Activated CD8-positive, alpha-beta memory T cell treated with anti-CD3 and anti-CD28 coated beads for 24 hours (primary cell): Measurements from ENCODE around the gene PTPRE.

Source experiments
- DNase-seq: peaks from one replicate; pipeline ENCODE4 v3.0.0-alpha.2; 2020

The PTPRE gene

DNA sequence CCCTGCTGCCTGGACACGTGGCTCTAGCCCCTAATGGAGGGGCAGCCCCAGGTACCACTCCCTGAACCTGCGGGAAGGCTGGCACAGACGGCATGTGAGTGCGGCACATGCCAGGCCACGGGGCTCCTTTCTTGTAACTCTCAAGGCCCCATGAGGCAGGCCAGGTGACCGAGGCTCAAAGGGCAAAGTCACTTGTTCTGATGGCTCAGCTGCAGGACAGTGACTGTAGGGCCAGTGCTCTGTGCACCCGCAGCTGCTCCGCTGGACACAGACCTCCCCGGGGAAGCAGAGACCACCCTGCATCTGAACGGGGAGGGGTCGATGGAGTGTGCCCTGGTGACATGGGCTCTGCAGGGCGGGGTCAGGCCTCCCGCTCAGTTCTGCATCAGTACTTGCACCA lies 55.3 kb downstream of the PTPRE start:
- DNase-seq: no peak

DNA sequence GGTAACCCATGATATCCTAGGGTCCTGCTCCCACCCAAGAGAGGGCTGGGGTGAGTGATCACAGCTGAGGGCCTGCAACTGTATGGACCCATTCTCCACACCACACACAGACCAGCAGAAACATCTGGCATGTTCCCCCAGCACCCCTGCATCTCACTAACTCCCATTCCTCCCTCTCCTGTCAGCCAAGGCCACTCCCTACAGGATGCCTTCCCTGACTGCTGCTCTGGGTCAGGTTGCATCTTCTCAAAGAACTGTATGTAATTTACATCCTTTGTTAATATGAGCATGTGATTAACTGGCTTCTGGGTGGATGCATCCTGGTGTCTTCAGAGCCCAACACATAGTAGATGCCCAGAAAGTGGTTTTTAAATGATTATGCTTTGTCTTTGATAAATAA lies 56.2 kb downstream of the PTPRE start:
- DNase-seq: no peak

DNA sequence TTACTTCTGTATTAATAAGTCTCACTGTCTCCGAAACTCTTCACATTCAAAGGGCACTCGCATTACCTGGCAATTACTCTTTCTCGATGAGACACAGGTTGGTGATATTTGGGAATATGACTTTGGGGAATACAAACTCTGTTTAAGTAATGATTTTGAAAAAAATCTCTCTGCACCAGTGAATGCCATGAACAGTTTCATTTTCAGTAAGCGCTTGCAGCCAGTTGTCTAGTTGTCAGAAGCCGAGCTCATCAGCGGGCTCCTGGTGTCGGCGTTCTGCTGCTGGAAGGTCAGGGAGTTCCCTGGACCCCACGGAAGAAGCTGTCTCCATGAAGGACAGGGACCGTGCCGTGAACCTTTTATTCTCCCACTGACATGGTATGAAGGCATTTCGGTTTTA lies 57.7 kb downstream of the PTPRE start:
- no peak for DNase-seq

DNA sequence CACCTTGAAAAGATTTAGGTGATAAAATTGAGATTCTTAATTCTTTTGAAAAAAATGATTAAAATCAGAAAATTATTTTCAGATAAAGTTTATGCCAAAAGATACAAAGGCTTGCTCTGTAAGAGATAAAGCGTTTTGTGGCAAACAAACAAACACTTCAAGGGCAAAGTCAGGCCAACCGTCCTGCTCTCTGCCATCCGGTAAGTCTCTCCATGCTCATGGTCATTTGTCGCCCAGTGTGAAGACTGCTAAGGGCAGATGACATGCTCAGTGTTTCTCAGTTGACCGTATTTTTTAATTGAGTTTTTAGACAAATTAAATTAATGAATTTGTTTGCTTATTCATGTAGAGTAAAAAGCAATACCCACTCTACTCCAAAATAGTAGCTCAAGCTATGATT lies 60.0 kb downstream of the PTPRE start:
- no peak for DNase-seq

DNA sequence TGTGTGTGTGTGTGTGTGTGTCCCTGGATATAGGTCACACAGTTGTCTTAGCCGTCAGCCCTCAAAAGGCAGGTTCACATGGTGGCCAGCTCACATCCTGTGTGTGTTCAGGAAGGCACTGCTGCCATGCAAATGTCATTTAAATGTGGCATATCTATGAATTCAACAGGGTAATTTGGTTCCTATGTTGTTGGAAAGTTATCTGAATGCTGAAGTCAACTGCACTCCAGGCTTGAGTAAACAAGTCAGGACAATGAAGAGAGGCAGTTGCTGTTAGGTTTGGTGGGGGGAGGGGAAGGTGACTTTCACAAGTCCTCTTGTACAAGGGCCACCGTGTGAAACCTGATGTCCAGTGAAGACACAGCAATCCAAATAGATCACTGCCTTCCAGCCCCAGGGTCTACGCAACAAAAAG lies 61.1 kb downstream of the PTPRE start:
- no peak for DNase-seq

DNA sequence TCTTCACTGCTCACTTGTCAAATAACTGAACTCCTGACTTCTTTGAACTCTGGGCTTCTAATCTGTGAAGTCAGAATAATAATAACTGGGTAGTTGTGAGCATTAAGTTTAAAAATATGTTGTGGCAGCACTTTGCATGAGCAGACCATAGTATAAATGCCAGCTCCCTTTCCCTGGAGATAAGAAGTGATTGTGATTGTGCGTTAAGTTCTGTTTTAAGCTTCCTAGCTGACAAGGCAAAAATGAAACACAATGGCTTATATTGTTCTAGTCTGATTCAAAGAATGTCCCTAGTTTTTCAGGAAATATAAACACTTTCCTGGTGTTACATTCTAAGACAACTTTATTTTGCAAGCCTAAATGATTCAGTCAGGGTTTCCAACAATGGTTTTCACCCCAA lies 61.8 kb downstream of the PTPRE start:
- DNase-seq: no peak

DNA sequence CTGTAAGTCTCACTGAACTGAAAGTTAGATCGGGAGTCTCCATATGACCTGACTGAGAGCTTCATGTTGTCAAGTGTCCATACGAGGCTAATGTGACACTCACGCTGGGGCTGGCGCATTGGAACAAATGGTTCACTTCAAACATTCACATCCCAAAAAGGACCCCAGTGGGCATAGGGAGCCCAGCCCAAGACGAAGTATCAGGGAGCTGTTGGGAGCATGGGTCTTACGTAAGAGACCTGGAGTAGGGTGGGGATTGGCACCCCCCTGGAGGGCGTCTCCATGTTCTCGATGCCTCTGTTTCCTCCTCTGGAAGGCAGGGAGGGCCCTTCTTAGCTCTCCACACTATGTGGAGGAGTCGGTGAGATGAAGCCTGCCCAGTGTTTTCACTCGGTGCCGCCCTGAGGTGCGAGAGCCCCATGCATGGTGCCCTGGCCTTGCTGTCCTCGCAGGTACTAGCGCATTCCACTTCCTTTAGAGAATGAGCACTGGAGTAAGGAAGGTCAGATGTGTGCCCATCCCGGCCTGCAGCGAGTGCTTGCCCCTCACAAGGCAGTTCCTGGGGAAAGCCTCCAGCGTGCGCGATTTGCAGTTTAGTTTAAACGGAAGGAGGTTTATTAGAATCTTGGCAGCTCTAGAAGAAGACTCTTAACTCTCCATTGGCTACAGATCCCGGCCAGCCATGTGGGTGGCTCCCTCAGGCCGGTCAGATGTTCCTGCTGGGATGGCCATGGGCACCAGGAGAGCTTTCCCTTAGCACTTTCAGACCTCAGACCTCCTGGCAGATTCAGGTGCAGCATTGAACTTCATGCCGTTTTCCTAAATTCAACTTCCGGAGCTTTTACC lies 64.4 kb downstream of the PTPRE start:
- DNase-seq: no peak

DNA sequence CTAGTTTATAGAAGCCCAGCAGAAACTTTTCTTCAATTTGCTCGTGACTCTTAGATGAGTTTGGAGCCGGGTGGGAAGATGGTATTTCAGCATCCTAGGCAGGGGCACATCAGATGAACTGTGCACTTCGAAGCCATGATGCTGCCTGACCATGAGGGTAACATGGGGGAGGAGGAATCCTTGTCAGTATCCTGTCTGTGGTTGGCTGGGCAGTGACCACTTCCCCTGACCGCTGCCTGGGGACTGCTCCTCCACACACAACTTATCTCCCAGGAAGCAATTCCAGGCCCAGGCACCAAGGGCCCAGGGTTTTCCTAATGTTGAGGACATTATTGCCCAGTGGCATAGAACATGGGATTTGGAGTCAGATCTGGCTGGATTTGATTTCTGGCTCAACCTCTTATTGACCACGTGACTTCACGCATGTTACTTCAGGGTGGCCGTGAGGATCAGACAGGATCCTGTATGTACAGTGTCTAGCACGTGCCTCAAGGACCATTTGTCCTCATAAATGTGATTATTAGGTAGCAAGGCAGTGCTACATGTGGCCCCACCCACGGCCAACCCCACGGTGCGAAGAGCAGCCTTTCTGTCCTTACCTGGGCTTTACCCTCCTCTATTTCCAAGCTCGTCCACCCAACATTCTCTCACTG lies 65.2 kb downstream of the PTPRE start:
- DNase-seq: no peak

DNA sequence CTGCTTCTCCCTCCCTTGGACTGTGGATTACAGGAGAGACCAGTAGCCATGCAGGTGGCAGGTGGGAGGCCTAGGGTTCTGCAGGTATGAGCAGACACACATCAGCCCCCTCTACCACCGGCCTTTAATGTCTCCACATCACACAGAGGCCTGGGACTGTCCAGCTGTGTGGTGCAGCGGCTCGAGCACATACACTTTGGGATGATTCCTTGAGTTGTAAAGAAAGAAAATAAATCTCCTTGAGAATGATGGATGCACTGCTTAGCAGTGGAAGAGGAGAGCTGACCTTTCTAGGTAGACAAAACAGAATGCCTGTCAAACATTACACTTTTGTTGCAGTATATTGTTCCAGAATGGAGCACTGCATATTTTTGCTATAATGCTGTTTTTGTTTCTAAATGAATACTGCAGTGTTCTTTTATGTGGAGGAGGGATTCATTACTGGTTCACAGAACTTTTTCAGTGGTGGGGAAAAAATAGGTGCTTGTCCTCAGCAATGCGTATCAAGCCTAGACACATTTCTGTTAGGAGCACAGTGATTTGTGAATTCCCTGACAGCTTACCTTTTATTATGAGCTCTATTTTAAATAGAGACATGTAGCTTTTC lies 66.0 kb downstream of the PTPRE start:
- DNase-seq: peak; percentile 28

DNA sequence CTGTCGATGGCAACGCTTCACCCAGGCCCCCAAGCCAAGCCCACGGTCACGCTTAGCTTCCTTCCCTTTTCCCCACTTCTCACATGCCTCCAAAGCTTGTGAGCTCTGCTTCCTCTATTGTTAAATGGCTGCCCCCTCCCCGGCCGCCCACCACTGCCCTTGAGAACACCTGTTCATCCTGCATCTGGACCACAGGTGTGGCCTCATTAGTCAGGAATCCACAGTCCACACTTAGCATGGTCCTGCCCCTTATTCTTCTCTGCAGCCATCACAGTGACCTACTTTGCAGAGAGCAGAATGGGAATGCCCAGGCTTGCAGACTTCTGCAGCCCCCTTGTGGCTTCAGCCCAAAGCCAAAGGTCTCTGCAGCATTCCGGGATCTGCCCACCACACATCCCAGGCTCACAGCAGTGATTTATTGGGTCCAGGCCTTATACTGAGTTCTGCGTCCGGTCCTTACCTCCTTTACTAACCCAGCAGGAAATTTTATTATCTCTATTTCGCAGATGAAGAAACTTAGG lies 66.9 kb downstream of the PTPRE start:
- DNase-seq: no peak

DNA sequence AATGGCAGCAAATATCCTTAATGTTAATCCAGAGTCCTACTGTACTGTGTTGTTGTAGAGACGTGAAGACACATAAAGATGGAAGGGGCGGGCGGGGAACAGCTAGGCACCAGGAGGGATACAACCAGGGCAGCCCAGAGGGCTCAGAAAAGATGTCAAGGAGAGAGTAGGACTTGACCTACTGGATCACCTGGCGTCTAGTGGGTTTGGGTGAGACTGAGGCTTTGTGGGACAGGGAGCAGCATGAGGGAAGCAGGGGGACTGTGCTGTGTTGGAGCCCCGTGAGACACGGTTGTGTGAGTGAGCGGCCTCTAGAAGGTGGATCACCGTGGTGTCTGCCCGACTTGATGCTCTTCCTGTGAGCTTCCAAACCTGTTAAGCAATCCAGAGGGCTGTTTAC lies 68.0 kb downstream of the PTPRE start:
- DNase-seq: no peak

DNA sequence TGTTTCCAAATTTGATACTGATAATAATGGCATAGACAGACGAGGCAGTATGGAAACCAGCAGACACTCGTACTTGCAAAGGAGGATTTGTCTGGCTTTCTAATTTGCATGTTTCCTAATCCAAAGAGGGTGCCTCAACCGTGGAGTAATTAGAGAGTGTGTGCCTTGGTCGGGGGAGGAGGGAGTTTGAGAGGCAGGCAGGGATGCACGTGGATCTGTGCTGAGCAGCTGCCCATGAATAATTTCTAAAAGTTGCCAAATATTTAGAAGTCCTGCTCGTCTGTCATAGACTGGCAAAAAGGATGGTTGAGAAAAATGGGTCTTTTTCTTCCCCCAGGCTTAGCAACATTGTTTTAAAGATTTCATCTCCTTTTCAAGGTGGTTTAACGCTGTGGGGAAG lies 69.4 kb downstream of the PTPRE start:
- DNase-seq: no peak

DNA sequence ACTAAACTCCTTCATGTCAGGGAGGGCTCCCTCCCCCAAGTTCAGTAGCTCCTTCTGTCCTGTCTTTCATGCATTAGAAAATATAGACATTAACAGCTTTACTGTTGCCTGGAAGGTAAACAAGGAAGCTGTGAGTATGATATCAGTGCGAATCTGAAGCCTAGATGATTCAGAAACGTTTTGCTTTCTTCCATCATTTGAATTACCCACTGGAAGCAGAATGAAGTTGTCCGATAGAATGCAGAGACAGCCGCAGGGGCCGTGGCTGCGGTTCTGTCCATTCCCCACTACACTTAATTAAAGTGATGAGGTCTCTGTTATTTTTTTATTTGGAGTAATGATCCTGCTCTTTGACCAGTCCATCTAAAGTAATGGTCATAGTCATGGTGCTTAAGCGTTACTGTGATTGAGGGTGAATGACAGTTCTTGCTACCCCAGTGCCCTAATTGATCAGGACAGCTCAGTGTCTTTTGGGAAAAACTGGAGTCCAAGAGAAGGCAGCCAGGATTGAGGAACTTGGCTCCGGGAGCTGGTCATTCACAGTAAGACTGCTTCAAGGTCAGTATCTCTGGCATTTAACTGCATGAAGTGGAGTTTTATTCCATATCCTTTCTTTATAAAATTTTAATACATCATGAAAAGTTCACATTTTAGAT lies 69.9 kb downstream of the PTPRE start:
- DNase-seq: no peak

DNA sequence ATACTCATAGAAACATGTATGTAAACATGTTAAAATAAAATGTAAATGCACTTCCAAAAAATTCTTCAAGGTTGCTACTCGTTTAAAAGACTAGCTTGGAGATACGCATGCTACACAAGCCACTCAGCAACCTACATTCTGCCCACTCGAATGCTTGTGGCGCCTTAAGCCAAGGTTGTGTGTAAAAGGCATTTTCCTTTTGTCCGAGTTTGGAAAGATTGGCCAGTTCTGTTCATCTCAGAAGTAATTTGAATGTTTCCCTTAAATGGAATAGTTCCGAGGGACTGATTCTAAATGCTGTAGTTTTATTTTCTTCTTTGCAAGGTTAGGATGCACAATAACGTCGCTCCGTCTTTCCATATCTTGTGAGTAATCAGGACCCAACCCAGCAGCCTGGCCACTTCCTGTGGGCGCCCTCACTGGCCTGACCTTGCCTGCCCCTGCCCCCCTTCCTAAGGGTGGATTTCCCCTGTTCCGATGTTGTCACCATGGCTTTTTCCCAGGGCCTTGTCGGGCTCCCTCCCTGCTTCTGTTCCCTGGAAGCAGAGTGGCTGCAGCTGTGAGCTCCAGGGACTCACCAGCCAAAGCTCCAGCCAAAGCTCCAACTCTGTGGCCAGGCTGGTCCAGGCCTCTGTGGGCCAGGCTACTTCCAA lies 70.6 kb downstream of the PTPRE start:
- peak; percentile 48 for DNase-seq

DNA sequence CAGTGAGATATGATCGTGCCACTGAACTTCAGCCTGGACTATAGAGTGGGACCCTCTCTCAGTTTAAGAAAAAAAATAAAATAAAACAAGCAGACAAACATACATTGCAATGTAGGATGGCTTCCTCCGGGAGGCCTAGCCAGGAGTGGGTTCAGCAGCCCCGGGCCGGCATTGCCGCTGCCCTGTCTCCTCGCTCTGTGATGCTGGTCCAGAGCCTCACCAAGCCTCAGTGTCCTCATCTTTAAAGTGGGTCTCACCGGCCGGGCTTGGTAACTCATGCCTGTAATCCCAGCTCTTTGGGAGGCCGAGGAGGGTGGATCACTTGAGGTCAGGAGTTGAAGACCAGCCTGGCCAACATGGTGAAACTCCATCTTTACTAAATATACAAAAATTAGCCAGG lies 71.6 kb downstream of the PTPRE start:
- peak; percentile 41 for DNase-seq

DNA sequence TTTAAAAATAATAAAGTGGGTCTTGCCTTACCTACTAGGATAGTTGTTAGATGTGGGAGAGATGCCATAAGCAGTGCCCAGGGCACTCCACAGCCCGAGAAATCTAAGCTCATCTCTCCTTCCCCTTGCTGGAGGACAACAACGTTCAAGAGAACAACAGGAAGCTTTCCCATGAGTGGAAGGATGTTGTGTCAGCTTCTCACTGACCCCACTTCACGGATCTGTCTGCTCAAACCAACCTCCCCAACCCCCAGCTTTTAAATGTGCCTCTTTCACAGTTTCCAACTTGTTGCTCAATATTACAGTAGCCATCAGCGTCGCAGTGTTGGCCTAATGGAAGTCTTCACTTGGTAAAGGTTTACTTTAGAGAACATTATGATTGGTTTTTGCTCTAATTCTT lies 72.1 kb downstream of the PTPRE start:
- peak; percentile 17 for DNase-seq

DNA sequence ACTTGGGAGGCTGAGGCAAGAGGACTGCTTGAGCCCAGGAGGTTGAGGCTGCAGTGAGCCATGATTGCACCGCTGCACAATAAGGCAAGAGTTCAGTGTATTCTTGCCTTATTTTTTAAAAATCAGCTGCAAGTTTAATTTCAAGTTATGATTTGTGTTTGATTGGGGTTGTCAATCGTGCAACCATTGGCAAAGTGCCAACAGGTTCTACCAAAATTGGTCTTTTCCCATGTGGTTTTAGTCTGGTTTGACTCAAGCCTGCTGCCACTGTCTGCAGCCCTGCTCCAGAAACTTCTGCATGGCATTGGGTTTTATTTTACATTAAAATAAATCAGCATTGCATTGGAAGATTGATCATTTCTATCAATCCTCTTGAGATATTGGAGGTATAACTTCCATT lies 72.7 kb downstream of the PTPRE start:
- peak; percentile 28 for DNase-seq

DNA sequence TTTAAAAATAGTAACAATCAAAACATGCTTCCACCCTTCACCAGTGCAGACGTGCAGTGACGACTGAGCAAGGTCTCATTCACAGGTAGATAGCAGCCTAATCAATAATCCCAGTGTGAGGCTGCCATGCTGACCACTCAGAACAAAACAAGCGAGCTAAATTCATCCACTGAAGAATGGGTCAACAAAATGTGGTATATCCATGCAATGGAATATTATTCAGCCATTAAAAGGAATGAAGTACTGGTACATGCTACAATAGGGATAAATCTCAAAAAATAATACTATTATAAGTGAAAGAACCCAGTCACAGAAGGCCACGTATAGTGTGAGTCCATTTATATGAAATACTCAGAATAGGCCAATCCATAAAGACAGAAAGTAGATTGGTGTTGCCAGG lies 74.0 kb downstream of the PTPRE start:
- DNase-seq: peak; percentile 15

DNA sequence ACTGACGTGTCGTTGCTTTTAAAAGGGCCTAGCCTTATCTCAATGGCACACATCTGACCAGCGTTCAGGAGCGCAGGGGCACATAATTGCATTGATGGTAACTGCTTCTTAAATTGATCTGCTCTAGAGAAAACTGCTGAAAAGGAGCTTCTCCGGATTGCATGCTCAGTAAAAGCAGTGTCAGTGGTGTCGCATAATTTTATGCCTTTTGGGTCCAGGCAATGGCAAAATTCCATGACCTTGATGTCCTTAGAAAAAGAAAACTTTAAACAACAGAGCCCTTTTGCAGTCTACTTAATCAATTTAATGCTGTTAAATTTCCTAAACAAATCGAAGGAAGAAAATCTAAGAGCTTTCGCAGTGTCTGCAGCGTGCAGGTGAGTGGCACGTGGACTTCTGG lies 75.7 kb downstream of the PTPRE start:
- DNase-seq: no peak

DNA sequence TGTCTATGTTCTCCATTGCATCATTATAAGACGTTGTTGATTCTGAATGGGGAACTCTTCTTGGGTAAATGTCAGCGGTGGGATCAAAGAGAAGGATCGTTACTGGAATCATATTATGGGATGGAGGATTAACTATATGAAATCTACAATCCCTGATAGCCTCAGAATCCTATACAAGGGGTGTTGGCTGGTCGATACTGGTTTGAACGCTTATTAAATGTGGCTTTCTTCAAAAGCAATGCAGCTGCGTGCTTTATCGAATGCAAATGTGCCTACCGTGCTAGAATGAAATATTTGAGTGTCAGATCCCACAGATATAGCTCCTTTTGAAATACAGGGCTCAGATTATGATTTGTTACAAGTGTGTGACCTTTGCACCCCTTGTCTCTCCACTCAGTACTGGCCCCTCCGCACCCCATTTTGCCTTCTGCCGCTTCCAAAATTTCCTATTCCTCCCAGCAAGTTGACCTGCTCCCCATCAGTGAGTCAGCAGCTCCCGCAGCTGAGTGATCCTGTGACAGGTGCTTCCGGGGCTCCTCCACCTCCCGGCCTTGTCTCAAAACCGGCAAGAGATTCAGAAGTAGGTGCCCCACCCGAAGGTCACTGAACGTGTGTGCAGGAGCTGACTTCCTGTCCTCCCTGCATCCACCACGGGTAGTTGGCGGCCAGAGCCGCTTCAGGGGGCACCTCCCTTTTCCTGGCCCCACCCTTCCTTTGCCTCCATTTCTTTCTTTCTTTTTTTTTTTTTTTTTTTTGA lies 76.6 kb downstream of the PTPRE start:
- DNase-seq: no peak

DNA sequence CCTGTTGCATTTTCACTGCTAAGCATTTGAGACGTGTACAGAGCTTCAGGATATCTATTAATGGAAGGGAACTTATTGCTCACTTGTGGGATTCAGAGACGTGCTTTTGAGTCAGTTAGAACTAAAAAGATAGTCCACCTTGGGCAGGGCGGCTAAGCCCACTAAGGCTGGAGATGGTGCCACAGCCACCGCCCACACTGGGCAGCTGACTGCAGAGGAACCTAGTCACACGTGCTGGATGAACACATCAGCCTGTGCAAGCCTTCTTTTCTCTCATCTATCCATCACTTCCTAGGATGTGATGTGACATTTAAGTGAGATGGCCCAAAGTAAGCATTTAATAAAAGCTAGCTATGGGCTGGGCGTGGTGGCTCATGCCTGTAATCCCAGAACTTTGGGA lies 78.0 kb downstream of the PTPRE start:
- DNase-seq: no peak
